Thyroid gland (tissue), 4 donors: ENCODE measurements around the gene HIP1. TPM values are rescaled to one million over a fixed set of nuclear protein-coding genes. Genes with fewer than 3 reads are reported as not detected.

Source experiments
- DNase-seq, 2 donors: peaks; one replicate each; pipeline ENCODE4 v3.0.0-alpha.2; 2019
- H3K27ac ChIP-seq, 3 donors: fragments of 200-600 bp; sonication (generic); 1 replicate in 2 of 3; 2 replicates in 1 of 3; pipeline ENCODE4 v1.5.1; 2016 to 2019; ENCODE audit warnings: mild to moderate bottlenecking in 1 of 3, moderate library complexity in 1 of 3
- H3K27me3 ChIP-seq: fragments of 200-600 bp; sonication (generic); one replicate; pipeline ENCODE4 v1.5.1; 2019
- H3K36me3 ChIP-seq, 2 donors: fragments of 200-600 bp; sonication (generic); one replicate each; pipeline ENCODE4 v1.5.1; 2016 to 2019
- H3K4me1 ChIP-seq, 2 donors: fragments of 200-600 bp; sonication (generic); one replicate each; pipeline ENCODE4 v1.5.1; 2017 to 2019
- H3K4me3 ChIP-seq, 3 donors: fragments of 200-600 bp; sonication (generic); replicated peaks in 1 of 3; 1 replicate in 2 of 3; 2 replicates in 1 of 3; pipeline ENCODE4 v1.5.1; 2016; ENCODE audit warnings: mild to moderate bottlenecking in 1 of 3
- H3K9me3 ChIP-seq: fragments of 200-600 bp; sonication (generic); one replicate; pipeline ENCODE4 v1.5.1; 2017
- CTCF ChIP-seq, 6 experiments: fragments of 200-600 bp in 3 of 6; fragments of 450-650 bp in 3 of 6; sonication (generic) in 3 of 6; IDR thresholded peaks; one replicate each; pipeline ENCODE4 v1.5.1; 2016 to 2019; ENCODE audit warnings: antibody characterized with exemption in 6 of 6, mild to moderate bottlenecking in 2 of 6, inconsistent platforms in 1 of 6, moderate library complexity in 1 of 6
- POLR2A ChIP-seq, 2 donors: fragments of 450-650 bp; IDR thresholded peaks; one replicate each; pipeline ENCODE4 v1.6.1; 2017; ENCODE audit warnings: antibody characterized with exemption in 2 of 2, mild to moderate bottlenecking in 2 of 2, moderate library complexity in 1 of 2
- WGBS, 2 donors: methylation state at CpG; one replicate each; pipeline ENCODE4 v1.1.5; 2017; 5-methylcytosine and 5-hydroxymethylcytosine counted together
- intact Hi-C: fragments of 100-400 bp; cut with DNase I; formaldehyde crosslinking; loops from one replicate; pipeline ENCODE4 v1.15.1; 2023
- total RNA-seq, 4 donors: library from RNA; depleted of rRNA; stranded (reverse); fragments of >200 nt; gene quantifications; one replicate each; pipeline ENCODE4 v1.2.3, GENCODE V29; 2016

HIP1 gene
- total RNA-seq, 4 donors from 2014 or later, result 25.4 to 39.6 (median 28.1) TPM

DNA sequence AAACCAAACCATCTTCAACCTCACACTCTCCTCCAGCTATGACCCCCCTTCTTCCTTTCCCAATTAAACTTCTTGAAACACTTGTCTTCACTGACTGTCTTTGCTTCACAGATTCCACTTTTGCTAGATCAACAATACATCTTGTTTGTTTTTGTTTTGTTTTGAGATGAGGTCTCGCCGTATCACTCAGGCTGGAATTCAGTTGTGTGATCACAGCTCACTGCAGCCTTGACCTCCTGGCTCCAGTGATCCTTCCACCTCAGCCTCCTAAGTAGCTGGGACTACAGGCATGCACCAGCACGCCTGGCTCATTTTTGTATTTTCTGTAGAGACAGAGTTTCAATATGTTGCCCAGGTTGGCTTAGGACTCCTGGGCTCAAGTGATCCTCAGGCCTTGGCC is 59.7 kb downstream of the HIP1 start:
- Histone ChIP-seq H3K27me3 (no peaks in the 10 kb centered on the region), H3K9me3 (no peaks in the 10 kb centered on the region), H3K4me1 (peaks cover 0 to 6% of the 10 kb centered on the region in 2 donors), H3K27ac (no peak overlapping the region), H3K36me3 (no peaks in the 10 kb centered on the region), H3K4me3 (no peak overlapping the region)
- intact Hi-C loops, result no loop called here
- WGBS, 2 donors, result 78% methylated on average over 3 of the region's 3 CpGs
- TF ChIP-seq CTCF (IDR thresholded peaks at IDR 0.05) (no peak), POLR2A (IDR thresholded peaks at IDR 0.05) (no peak)
- no peak for DNase-seq

GRCh38 chr7:75669579-75669978 is 69.2 kb downstream of the HIP1 start:
- DNase-seq, result no peak
- TF ChIP-seq POLR2A (IDR thresholded peaks at IDR 0.05), result no peak
- TF ChIP-seq CTCF (IDR thresholded peaks at IDR 0.05), result no peak
- Histone ChIP-seq H3K27me3 (no peaks in the 10 kb centered on the region), H3K4me3 (no peak overlapping the region), H3K4me1 (no peaks in the 10 kb centered on the region), H3K27ac (no peak overlapping the region), H3K36me3 (no peaks in the 10 kb centered on the region), H3K9me3 (no peaks in the 10 kb centered on the region)
- intact Hi-C loops, result no loop called here
- 80 to 89% methylated on average over 4 of the region's 4 CpGs for WGBS, 2 donors

DNA sequence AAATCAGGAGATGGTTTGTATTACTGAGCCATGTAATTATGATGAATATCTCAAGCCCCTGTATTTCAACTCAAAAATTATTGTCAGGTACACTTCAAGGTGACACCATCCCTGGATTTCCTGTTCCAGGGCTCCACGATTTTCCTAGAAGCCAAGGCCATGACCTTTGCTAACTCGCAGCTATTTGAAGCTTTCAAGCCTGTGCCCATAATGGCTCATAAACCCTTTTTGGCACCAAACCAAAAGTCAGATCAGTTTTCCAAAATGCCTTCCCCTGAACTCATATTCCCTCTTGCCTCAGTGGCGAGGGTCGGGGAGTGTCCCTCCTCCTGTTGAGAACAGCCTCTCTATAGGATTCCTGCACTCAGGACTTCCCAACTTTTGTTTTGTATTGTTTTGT is 70.8 kb downstream of the HIP1 start:
- Histone ChIP-seq H3K27me3 (no peaks in the 10 kb centered on the region), H3K4me1 (no peaks in the 10 kb centered on the region), H3K36me3 (no peaks in the 10 kb centered on the region), H3K4me3 (no peak overlapping the region), H3K27ac (no peak overlapping the region), H3K9me3 (no peaks in the 10 kb centered on the region)
- TF ChIP-seq POLR2A (IDR thresholded peaks at IDR 0.05), result no peak
- no peak for TF ChIP-seq CTCF (IDR thresholded peaks at IDR 0.05)
- no peak for DNase-seq
- 75 to 78% methylated on average over 4 of the region's 4 CpGs for WGBS, 2 donors
- intact Hi-C loops, result no loop called here

- H3K36me3 ChIP-seq, result no peaks in the 10 kb centered on the region
- no peak overlapping the region for H3K4me3 ChIP-seq
- DNase-seq, result no peak
- WGBS, 2 donors, result 85 to 88% methylated on average over 5 to 8 of the region's 8 CpGs
- intact Hi-C loops, result no loop called here
- TF ChIP-seq CTCF (IDR thresholded peaks at IDR 0.05) (no peak), POLR2A (IDR thresholded peaks at IDR 0.05) (no peak)
- H3K27ac ChIP-seq, result no peak overlapping the region
- H3K9me3 ChIP-seq, result no peaks in the 10 kb centered on the region
- no peaks in the 10 kb centered on the region for H3K4me1 ChIP-seq
- no peaks in the 10 kb centered on the region for H3K27me3 ChIP-seq
These were observed 75.3 kb downstream of the HIP1 start for GRCh38 chr7:75663302-75663907.

- no peak overlapping the region for H3K27ac ChIP-seq
- H3K36me3 ChIP-seq, result no peaks in the 10 kb centered on the region
- no peaks in the 10 kb centered on the region for H3K4me1 ChIP-seq
- no peak for DNase-seq
- 77 to 78% methylated on average over 12 of the region's 12 CpGs for WGBS, 2 donors
- TF ChIP-seq POLR2A (IDR thresholded peaks at IDR 0.05), result no peak
- TF ChIP-seq CTCF (IDR thresholded peaks at IDR 0.05), result no peak
- H3K27me3 ChIP-seq, result no peaks in the 10 kb centered on the region
- intact Hi-C loops, result no loop called here
- H3K9me3 ChIP-seq, result no peaks in the 10 kb centered on the region
- H3K4me3 ChIP-seq, result no peak overlapping the region
These were observed 76.0 kb downstream of the HIP1 start for GRCh38 chr7:75662579-75663301.
